Measurements from ENCODE around the gene CDC73. TPM values are rescaled to one million over a fixed set of nuclear protein-coding genes. Genes with fewer than 3 reads are reported as not detected.

Gene CDC73
- polyA plus RNA-seq, 1 donor (not counting 4 experiments of a cell fraction or from before 2014, with no cell fraction given) = 45.3 TPM

- peaks cover 3 to 14% of the 10 kb centered on the region in 2 experiments for H3K36me3 ChIP-seq (ENCODE audit: control insufficient read depth in 2 of 2, extremely low read depth in 1 of 2, insufficient read depth in 2 of 2, low read length in 2 of 2)
- no peak overlapping the region for H3K9ac ChIP-seq (ENCODE audit: control insufficient read depth, extremely low read depth, insufficient read depth, low read length)
- dilution Hi-C loops (cut with MboI; ENCODE audit: extremely low pct_ligation_motif_present, low sequenced_read_pairs) = no loop called here
- no peaks in the 10 kb centered on the region for H4K20me1 ChIP-seq (ENCODE audit: control insufficient read depth, extremely low read depth, insufficient read depth, low read length)
- no peak overlapping the region for H2AFZ ChIP-seq (ENCODE audit: control insufficient read depth, low read length)
- no peak overlapping the region for H3K4me2 ChIP-seq (ENCODE audit: control insufficient read depth, extremely low read depth, insufficient read depth, low read depth, low read length)
- peaks cover 2% of the 10 kb centered on the region for H3K4me1 ChIP-seq (ENCODE audit: control insufficient read depth, extremely low read depth, insufficient read depth, low read length)
- no peaks in the 10 kb centered on the region for H3K9me1 ChIP-seq (ENCODE audit: control insufficient read depth, extremely low read depth, insufficient read depth, low read length)
- DNase-seq (ENCODE audit: low read depth, low spot score) (no peak), FAIRE-seq (no peak)
- H3K79me2 ChIP-seq (ENCODE audit: control insufficient read depth, insufficient read depth, low read length) = peaks cover 2% of the 10 kb centered on the region
- H3K4me3 ChIP-seq (ENCODE audit: control insufficient read depth in 2 of 3, extremely low read depth in 1 of 3, insufficient read depth in 2 of 3, low read depth in 1 of 3, low read length in 3 of 3) = no peak overlapping the region
- no peaks in the 10 kb centered on the region for H3K27me3 ChIP-seq (ENCODE audit: control insufficient read depth, extremely low read depth, insufficient read depth, low read length)
- H3K27ac ChIP-seq (ENCODE audit: control insufficient read depth, insufficient read depth, low read length) = no peak overlapping the region
- no peak for TF ChIP-seq CTCF (optimal IDR thresholded peaks at IDR 0.05 in 1 of 3, IDR thresholded peaks at IDR 0.05 in 1 of 3, conservative IDR thresholded peaks at IDR 0.05 in 1 of 3; ENCODE audit: extremely low read depth in 1 of 3, insufficient read depth in 2 of 3, low read length in 3 of 3)
- no peak for TF ChIP-seq EZH2 (IDR thresholded peaks at IDR 0.05; ENCODE audit: low read length)
- H3K9me3 ChIP-seq (ENCODE audit: control insufficient read depth, low read depth, low read length) = no peaks in the 10 kb centered on the region
Observed at GRCh38 chr1:193079187-193079586, 42.6 kb upstream of the CDC73 start.

GRCh38 chr1:193083365-193084088 is 38.3 kb upstream of the CDC73 start:
- no peak for FAIRE-seq
- dilution Hi-C loops (cut with MboI; ENCODE audit: extremely low pct_ligation_motif_present, low sequenced_read_pairs) = no loop called here

More at GRCh38 chr1:193083365-193084088, 38.3 kb upstream of the CDC73 start:
- Histone ChIP-seq H3K4me2 (ENCODE audit: control insufficient read depth, extremely low read depth, insufficient read depth, low read depth, low read length) (no peak overlapping the region), H3K27ac (ENCODE audit: control insufficient read depth, insufficient read depth, low read length) (no peak overlapping the region), H2AFZ (ENCODE audit: control insufficient read depth, low read length) (no peak overlapping the region), H3K9me1 (ENCODE audit: control insufficient read depth, extremely low read depth, insufficient read depth, low read length) (no peaks in the 10 kb centered on the region), H3K4me3 (ENCODE audit: control insufficient read depth in 2 of 3, extremely low read depth in 1 of 3, insufficient read depth in 2 of 3, low read depth in 1 of 3, low read length in 3 of 3) (no peak overlapping the region), H3K9me3 (ENCODE audit: control insufficient read depth, low read depth, low read length) (no peaks in the 10 kb centered on the region), H3K4me1 (ENCODE audit: control insufficient read depth, extremely low read depth, insufficient read depth, low read length) (peaks cover 2% of the 10 kb centered on the region), H3K27me3 (ENCODE audit: control insufficient read depth, extremely low read depth, insufficient read depth, low read length) (no peaks in the 10 kb centered on the region), H3K9ac (ENCODE audit: control insufficient read depth, extremely low read depth, insufficient read depth, low read length) (no peak overlapping the region), H3K79me2 (ENCODE audit: control insufficient read depth, insufficient read depth, low read length) (no peaks in the 10 kb centered on the region), H3K36me3 (ENCODE audit: control insufficient read depth in 2 of 2, extremely low read depth in 1 of 2, insufficient read depth in 2 of 2, low read length in 2 of 2) (peaks cover 1 to 9% of the 10 kb centered on the region in 2 experiments), H4K20me1 (ENCODE audit: control insufficient read depth, extremely low read depth, insufficient read depth, low read length) (no peaks in the 10 kb centered on the region)
- no peak for TF ChIP-seq EZH2 (IDR thresholded peaks at IDR 0.05; ENCODE audit: low read length)
- TF ChIP-seq CTCF (optimal IDR thresholded peaks at IDR 0.05 in 1 of 3, IDR thresholded peaks at IDR 0.05 in 1 of 3, conservative IDR thresholded peaks at IDR 0.05 in 1 of 3; ENCODE audit: extremely low read depth in 1 of 3, insufficient read depth in 2 of 3, low read length in 3 of 3) = no peak
- DNase-seq (ENCODE audit: low read depth, low spot score) = no peak

All from keratinocyte (primary cell).